UCSD-AML1 (cell line): Measurements from ENCODE around the gene MAML2.
"Not testable (repeated sequence)": the region's sequence is repeated elsewhere in the genome, so short reads cannot be mapped to it uniquely, and the experiment has no call there.

Experiments
- DNase-seq: peaks from one replicate; lab custom pipeline; 2025; ENCODE audit not compliant: unreplicated experiment; lab: John Stamatoyannopoulos, UW

MAML2 gene

DNA sequence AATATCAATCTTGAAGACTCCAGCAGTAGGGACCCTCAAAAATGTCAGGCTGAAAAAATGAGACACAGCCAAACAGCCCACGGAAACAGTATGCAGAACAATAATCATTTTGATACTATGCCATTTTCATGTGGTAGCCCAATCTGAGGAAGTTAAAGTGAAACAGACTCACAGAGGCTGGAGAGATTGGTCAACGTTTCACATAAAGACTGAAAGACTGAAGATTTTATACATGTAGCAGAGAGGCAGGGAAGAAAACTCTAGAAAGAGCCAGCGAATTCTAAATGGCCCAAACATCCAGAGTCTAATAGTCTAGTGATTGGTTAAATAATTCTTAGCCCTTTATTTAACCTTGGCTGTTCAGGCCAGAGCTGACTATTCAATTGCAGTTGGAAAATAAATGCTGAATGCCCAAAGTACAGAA, 49.4 kb downstream of the MAML2 start:
- DNase-seq, result no peak

DNA sequence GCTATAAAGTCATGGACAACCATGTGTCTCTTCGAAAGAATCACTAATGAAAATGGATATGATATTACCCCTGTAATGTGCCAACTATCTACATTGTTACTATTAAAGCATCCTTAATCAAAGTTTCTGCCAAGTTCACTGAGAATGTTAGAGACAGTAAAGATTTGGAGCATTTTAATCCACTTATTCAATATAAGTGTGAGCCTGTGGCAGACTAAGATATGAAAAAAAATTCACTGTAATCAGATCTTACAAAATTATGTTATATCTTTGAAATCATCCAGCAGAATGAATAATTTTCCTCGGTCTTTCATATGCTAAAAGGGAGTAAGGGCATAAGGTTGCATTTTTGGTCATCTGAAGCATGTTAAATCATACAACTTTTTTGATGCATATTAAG, 49.9 kb downstream of the MAML2 start:
- no peak for DNase-seq

DNA sequence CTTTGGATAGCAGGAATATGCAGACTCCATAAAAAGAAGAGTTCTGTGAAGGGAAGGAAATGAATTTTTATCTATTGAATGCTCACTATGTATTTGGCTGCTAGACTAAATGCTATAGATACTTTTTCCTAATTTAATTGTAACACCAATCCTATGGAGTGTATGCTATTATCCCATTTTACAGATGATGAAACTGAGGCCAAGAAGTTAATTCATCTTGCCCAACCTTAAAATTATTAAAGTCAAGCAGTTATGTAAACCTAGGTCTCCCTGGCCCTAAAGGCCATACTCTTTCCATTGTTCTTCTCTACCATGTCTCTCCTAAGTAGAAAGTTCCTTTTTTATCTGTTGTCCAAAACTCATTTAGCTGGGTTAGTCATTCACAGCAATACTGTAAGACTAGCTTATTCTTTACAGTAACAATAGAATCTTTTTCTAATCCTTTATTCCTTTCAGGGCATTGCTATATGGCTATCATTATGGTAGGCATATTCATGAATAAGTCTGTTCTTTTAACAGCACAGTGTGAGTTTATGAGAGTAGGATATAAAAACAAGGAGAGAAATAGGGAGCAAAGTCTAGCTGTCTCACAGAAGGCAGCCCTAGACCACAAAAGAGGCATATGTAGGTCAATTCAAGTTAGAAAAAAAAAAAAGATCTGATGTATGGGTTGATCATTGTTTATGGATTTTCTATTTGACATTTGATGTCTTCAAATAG, 50.5 kb downstream of the MAML2 start:
- no peak for DNase-seq

DNA sequence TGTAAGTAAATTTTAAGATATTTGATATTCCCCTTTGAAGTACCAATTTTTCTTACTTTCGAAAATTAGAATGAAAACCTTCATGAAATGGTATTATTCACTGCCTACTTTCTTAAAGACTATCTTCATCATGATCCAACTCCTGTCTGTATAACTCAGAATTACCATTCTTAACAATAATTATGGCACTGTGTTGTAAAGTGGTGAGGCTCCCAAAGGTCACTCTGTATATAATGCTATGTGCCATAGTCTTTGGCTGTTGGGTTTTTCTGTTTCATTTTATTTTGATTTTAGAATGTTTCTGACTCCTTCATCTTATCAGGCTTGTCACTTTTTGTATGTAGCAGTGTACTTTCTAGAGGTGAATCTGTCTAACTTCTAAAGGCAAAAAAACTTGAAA, 52.4 kb downstream of the MAML2 start:
- no peak for DNase-seq

DNA sequence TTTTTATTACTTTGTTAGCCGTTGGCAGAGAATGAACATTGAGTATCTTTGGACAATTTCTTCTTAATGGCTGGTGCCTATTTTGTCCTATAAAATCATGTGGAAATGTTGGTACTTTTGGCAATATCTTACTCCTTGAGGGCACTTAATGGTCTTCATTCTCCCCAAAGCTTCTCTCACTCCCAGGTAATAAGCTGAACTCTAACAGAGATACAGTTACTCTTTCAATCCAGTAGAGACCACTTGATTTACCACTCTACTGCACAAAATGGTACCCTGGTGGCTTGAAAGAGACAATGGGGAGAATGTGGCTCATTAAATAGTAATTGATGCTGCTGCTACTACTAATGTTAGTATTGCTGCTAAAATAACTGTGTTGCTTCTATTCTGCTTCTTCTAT, 53.0 kb downstream of the MAML2 start:
- DNase-seq, result no peak

DNA sequence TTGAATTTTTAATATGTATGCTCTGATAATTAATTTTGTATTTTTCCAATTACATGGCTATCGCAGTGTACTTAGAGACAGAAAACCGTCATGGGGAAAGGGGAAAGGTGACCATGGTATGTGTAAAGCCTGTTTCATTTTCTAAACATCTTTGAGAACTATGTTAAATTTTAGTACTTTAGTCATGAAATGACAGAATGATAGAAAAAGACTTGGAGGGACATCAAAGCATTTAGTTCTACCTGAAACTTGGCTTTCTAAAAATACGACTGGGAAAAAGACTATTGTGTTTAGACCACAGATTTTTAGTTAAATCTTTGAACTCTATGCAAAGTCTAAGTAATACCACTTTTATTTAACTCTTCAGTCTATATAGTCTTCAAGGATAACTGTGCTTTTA, 54.1 kb downstream of the MAML2 start:
- no peak for DNase-seq

DNA sequence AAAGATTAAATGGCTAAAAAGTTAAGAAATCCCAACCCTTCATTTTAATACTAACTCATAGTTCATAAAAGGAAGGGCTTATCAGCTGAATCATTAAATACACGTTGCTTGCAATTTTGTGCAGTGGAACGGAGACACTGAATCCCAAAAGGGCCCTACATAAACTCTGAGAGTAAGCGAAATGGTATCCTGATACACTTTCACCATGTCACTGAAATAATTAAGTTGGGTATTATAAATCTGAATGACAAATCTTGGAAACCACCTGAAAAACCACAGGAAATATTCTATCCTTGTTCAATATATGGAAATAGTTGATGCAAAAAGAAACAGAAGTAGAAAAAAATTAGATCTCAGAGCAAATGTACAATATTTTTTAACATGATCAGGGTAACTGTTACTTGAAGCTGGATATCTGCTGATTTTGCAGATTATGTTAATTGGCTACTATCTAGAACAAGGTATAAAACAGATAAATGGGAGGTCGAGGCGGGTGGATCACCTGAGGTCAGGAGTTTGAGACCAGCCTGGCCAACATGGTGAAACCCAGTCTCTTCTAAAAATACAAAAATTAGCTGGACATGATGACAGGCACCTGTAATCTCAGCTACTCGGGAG, 55.1 kb downstream of the MAML2 start:
- no peak for DNase-seq

DNA sequence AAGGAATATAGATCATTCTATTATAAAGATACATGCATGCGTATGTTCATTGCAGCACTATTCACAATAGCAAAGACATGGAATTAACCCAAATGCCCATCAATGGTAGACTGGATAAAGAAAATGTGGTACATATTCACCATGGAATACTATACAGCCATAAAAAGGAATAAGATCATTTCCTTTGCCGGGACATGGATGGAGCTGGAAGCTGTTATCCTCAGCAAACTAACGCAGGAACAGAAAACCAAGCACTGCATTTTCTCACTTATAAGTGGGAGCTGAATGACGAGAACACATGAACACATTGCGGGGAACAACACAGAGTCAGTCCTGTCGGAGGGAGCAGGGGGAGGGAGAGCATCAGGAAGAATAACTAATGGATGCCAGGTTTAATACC, 57.0 kb downstream of the MAML2 start:
- DNase-seq, result not testable (repeated sequence)

DNA sequence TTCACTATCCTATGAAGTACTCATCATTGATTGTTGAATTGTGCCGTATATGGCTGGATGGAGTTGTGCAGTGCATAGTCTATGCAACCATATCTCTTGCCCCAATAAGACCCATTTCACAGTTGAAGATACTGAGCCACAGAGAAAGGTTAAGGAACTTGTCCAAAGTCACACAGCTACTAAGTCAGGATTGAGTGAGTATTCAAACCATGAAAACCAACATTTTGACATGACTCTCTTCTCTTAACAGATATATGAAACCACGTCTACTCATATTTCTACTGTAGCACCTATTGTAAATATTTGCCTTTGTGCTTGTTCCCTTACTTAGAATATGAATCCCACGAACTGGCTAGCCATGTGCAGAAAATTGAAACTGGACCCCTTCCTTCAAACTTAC, 58.1 kb downstream of the MAML2 start:
- DNase-seq, result no peak

DNA sequence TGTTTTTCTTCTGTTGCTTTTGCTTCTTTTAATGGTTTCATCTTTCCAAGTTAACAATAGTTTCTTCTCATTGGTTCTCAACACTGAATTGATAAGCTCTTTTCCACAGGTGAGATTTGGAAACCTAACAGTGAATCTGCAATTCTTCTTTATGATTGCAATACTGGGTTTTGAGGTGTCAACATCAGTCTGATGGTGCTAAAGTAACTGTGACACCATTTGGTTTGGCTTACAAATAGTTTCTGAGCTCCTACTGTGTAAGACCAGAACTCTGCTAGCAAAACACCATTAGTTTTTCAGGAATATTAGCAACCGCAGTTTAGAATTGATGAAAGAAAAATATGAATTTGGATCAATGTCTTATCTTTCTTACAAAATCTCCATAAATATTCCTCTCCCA, 58.6 kb downstream of the MAML2 start:
- no peak for DNase-seq

DNA sequence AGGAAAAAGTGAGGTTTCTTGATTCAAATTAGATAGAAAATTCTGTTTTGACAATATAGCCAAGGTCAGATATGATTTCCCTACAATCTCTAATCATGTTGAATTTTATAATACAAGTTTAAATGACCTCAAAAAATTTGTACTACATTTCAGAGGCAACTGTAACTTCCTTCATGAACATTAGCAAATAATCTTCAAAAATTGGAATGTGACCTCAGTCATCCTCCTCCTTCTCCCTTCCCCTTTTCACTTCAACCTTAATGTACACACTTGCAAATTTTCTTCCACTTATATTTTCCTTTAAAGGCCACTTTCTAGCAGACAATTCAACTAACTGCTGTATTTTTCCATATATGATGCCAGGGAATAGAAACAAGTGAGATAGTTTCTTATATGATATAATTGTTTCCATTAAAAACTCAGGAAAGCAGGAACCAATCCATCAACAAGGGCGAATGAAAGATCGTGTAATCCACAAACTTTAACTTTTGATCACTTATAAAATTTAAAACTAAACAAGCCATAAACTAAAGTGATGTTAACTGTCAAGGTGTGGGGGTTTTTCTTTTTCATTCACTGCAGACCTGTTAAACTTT, 60.3 kb downstream of the MAML2 start:
- no peak for DNase-seq

DNA sequence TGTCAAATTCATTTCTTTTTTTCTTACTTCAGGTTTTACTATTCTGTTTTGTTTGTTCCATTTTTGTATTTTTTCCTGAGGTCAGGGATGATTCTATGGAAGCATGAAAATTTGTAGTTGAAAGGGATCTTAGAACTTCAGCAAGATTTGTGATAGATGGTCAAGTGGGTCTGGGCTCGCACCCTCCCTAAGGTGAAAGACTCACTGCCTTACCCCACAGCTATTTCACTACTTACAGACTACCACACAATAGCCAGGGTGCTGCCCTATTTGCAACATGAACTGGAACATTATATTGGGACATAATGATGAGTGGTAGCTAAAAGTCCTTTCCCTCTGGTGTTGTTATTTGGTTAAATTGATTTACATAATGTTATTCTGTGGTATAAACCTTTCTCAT, 62.6 kb downstream of the MAML2 start:
- no peak for DNase-seq

DNA sequence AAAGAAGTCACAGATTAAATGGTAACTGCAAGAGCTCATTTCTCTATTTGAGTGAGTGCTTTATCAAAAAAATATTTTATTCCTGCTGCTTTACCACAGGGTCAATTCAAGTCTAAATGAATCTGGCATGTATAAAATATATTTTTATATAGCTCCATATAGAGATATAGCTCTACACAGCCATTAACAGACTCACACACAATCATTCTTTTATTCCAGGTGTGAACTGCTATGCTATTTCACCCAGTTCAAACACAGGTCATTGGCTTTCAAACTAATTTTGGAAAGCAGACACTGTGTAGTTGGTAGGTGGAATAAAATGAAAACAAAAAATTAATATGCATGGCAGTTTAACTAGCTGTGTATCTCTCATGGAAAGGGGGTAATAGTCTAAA, 63.1 kb downstream of the MAML2 start:
- no peak for DNase-seq

DNA sequence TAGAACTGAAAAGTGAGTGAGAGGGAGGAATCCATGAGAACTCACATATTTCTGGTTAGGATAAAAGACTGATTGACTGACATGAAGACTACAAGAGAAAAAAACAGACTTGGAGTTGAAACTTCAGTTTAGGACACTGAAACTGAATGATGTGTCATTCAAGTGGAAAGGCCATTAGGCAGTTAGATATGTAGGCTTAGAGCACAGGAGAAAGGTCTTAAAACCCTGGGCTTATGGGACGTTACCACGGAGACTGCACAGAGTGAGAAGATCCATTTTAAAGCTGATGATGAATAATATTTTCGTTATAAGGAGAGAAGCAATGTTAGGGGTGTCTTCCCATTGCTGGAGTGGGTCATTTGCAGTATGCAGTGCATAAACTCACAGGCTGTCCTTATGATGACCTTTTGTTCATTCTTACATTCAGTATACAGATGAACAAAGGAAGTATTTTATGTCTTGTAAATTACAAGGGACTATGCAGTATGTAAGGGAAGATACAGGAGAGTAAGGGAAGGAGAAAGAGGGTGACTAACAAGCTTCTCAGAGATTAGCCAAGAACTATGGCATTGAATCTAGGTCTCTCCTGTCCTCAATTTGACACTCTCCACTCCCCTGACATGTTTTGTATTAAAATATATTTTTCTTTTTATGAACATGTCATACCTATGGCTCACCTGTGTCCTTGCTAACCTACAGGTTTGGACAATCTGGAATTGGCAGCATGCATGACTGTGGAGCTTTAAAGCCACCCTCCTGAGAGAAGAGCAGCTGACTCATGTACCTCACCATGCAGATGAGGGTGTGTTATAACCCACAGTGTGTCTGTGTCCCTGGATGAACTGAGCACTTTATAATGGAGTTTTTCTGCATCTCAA, 63.7 kb downstream of the MAML2 start:
- no peak for DNase-seq

DNA sequence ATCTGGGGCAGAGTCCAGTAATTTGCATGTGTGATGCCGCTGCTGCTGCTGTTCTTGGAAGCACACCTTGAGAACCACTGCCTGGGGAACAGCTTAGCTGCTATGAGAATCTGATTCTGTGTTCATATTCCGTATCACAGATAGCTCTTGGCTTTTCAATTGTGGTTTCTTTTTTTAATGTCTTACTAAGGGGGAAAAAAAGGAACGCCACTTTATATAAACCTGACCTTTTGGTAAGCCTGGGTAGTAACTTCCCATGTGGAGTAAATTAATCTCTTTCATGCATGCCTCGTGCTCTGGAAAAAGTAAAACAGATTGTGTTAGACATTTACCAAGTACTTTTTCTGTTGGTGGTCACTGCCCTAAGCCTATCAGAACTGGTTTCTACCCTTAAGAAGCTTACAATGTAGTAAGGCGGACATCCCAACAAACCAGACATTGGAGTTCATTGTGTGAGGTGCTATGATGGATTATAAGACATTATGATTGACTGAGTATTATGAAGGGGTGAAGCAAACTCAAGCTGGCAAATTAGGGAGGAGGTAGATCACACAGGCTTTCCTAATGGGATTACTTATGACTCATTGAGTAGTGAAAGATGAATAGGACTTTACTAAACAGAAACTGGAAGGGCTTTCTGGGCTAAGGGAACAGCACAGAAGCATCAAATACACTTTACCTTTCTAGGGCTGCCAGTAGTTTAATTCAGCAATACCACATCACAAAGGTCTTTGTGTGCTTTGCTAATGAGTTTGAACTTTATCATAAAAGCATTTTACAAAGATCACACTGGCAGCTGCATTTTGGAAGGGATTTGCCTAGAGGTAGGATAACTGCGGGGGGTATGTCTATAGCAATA, 64.7 kb downstream of the MAML2 start:
- no peak for DNase-seq

DNA sequence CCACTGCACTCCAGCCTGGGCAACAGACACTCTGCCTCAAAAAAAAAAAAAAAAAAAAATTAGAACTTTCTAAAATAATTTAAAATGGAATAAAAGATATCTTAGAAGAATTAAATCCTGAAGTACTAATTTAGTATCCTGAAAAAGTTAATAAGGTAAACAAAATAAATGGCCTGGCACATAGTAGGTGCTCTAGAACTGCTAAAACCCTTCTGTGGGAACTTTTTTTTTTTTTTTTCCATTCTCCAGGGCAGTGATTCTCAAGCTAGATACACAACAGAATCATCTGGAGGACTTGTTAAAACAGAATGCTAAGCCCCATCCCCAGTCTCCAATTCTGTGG, 65.3 kb downstream of the MAML2 start:
- no peak for DNase-seq

DNA sequence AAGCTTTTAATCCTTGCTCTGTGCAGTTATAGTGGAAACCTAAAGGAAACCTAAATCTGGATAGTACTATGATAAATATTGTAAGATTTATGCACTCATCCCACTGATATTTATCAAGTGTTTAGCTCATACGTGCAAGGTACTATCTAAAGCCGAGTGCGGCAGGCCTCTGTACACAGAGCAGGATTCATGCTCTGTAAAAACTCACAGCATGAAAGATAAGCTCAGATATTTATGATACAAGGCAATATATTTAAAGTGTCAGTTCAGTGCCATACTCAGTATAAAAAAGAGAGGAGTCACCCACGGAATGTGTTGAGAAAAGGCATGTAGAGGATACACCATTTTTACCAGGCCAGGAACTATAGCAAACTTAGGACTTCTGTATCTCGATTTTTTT, 66.2 kb downstream of the MAML2 start:
- no peak for DNase-seq

DNA sequence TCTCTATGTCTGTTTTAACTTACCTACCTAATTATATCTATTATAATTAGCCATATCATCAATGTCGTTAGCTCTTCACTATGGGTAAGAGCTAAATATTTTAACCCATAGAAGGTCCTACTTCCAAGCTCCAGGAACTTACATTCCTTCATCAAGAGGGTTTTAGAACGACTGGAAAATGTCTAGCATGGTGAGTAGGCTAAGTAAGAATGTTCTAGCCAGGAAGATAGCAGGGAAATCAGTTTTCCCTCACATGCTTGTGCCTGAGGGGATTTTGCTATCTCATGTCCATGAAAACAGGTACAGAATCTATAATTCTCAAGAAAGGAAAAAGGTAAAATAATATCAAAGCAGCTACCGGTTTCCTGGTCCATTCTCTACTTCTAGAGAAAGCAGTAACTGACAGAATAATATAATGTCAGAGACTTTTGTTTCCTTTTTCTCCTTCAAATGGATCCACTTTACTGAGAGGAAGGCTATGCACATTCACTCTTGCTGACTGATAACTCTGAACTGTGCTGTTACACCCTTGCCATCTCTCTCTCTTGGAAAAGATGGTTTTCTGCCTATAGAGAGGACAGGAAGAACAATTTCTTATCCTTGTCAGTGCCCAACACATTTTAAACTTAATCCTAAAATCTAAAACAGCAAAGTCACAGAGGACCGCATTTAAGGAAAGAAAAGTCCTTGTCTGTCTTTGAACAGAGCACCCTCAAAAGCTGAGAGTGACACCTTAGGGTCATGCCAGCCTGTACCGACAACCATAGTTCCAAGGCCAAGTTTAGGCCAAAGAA, 67.0 kb downstream of the MAML2 start:
- DNase-seq, result no peak

DNA sequence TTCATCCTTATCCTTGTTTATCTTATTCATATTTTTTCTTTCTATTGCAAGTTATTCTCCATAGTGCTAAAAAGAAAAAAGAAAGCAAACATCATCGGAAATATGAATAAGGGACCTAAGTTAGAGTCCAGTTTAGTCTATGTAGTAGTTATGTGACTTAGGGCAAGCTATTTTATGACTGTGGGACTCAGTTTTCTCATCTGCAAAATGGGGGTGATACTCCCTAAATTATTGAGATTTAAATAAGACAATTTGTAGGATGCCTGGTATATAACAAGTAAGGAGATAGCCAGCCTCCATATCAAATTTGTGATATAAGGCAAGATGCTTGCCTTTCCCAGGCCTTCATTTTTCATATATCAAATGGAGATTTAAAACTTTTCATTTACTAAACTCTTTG, 69.5 kb downstream of the MAML2 start:
- DNase-seq, result no peak
